GM12878 (cell line): ENCODE results near the gene TXN2. TPM values are rescaled to one million over a fixed set of nuclear protein-coding genes. Genes with fewer than 3 reads are reported as not detected.

Source experiments
- ATAC-seq: fragments of 200-7000 bp; cut with Tn5 transposase; 3 replicates; pipeline ENCODE4 v1.9.1; 2020; ENCODE audit warnings: mild to moderate bottlenecking, moderate library complexity
- BruUV-seq: library from RNA; stranded (reverse); fragments of 400-500 nt; replicated peaks from 2 replicates; lab custom pipeline; 2021; lab: Mats Ljungman, UMichigan
- CTCF ChIA-PET: fragments of 300-600 bp; sonication (Branson Sonifier 250); formaldehyde crosslinking; extraction: SDS; loops from one replicate; lab custom pipeline; 2021; ENCODE audit warnings: inconsistent platforms; lab: Yijun Ruan, JAX
- POLR2A ChIA-PET: fragments of 350-600 bp; formaldehyde crosslinking; extraction: SDS; loops from one replicate; lab custom pipeline; 2021; ENCODE audit warnings: inconsistent platforms; lab: Charles Lee
- RAD21 ChIA-PET: fragments of 300-600 bp; sonication (Branson Sonifier 250); formaldehyde crosslinking; loops from one replicate; lab custom pipeline; 2023; ENCODE audit warnings: antibody characterized with exemption; ENCODE audit not compliant: unreplicated experiment; lab: Charles Lee
- SMC1A ChIA-PET: fragments of 300-600 bp; sonication (Branson Sonifier 250); formaldehyde crosslinking; loops from one replicate; lab custom pipeline; 2023; ENCODE audit not compliant: unreplicated experiment, uncharacterized antibody; lab: Charles Lee
- DNase-seq: peaks from one replicate; pipeline ENCODE4 v3.0.0-alpha.2; 2011; ENCODE audit warnings: low read depth, low spot score
- FAIRE-seq: peaks from 3 replicates; lab custom pipeline; 2011; peaks lifted over from hg19 to GRCh38; lab: Jason Lieb, UNC
- H2AFZ ChIP-seq: 2 replicates; pipeline ENCODE4 v1.6.0; 2011; ENCODE audit warnings: low read depth, low read length, control low read depth; ENCODE audit not compliant: control insufficient read depth
- H3K27ac ChIP-seq: 2 replicates; pipeline ENCODE4 v1.5.1; 2011; ENCODE audit warnings: control low read depth; ENCODE audit not compliant: control insufficient read depth, insufficient read depth
- H3K27me3 ChIP-seq, 2 experiments: replicated peaks in 1 of 2; 2 replicates each; pipeline versions ENCODE4 v1.6.0 to v1.6.1; 2011; ENCODE audit warnings: low read length in 1 of 2; ENCODE audit not compliant: control insufficient read depth in 2 of 2, insufficient read depth in 2 of 2
- H3K36me3 ChIP-seq, 2 experiments: 2 replicates each; pipeline ENCODE4 v1.5.1; 2011; ENCODE audit warnings: low read length in 1 of 2; ENCODE audit not compliant: control insufficient read depth in 2 of 2, insufficient read depth in 2 of 2
- H3K4me1 ChIP-seq: 2 replicates; pipeline ENCODE4 v1.6.1; 2011; ENCODE audit warnings: mild to moderate bottlenecking, low read length, moderate library complexity, mixed read lengths; ENCODE audit not compliant: control insufficient read depth, insufficient read depth
- H3K4me2 ChIP-seq: 2 replicates; pipeline ENCODE4 v1.6.0; 2011; ENCODE audit warnings: control low read depth; ENCODE audit not compliant: control insufficient read depth, insufficient read depth
- H3K4me3 ChIP-seq: fragments of 200-600 bp; sonication (generic); 2 replicates; pipeline ENCODE4 v1.5.1; 2016
- H3K79me2 ChIP-seq: 2 replicates; pipeline ENCODE4 v1.6.0; 2011; ENCODE audit warnings: low read length; ENCODE audit not compliant: control insufficient read depth, insufficient read depth
- H3K9ac ChIP-seq: 2 replicates; pipeline ENCODE4 v1.8.0; 2011; ENCODE audit warnings: low read length, control low read depth, mixed read lengths; ENCODE audit not compliant: control insufficient read depth, insufficient read depth
- H3K9me3 ChIP-seq: replicated peaks from 3 replicates; pipeline ENCODE4 v1.5.1; 2011; ENCODE audit warnings: mild to moderate bottlenecking, low read length; ENCODE audit not compliant: control insufficient read depth, insufficient read depth
- H4K20me1 ChIP-seq: 2 replicates; pipeline ENCODE4 v1.6.0; 2011; ENCODE audit not compliant: control insufficient read depth, insufficient read depth
- CEBPB ChIP-seq, 2 experiments: fragments of 150-350 bp in 1 of 2; IDR thresholded peaks; 2 replicates each; pipeline ENCODE4 v1.6.1; 2012 to 2014; ENCODE audit warnings: low read depth in 2 of 2, low read length in 2 of 2, borderline replicate concordance in 1 of 2, inconsistent platforms in 1 of 2
- JUNB ChIP-seq: IDR thresholded peaks from 2 replicates; pipeline ENCODE4 v1.6.1; 2016; ENCODE audit warnings: antibody characterized with exemption, mild to moderate bottlenecking
- JUND ChIP-seq: IDR thresholded peaks from 2 replicates; pipeline ENCODE4 v1.6.1; 2012; ENCODE audit warnings: low read depth, mild to moderate bottlenecking, low read length, improper control_type of control experiment, moderate library complexity
- RUNX3 ChIP-seq: IDR thresholded peaks from 2 replicates; pipeline ENCODE4 v1.6.1; 2012; ENCODE audit warnings: low read length, inconsistent platforms
- STAT3 ChIP-seq: IDR thresholded peaks from 2 replicates; pipeline ENCODE4 v1.6.1; 2011; ENCODE audit warnings: low read depth, low read length, improper control_type of control experiment
- USF2 ChIP-seq: IDR thresholded peaks from 2 replicates; pipeline ENCODE4 v1.6.1; 2011; ENCODE audit warnings: low read depth, low read length, improper control_type of control experiment, borderline replicate concordance
- ZNF24 ChIP-seq: fragments of 450-650 bp; IDR thresholded peaks from 2 replicates; pipeline ENCODE4 v1.6.1; 2017; ENCODE audit warnings: antibody characterized with exemption, mild to moderate bottlenecking
- whole genome bisulfite sequencing: methylation state at CpG from one replicate; pipeline ENCODE4 v1.1.6; 2016; ENCODE audit warnings: low lambda C conversion rate; ENCODE audit not compliant: insufficient replicate concordance, insufficient coverage; ENCODE audit errors: missing lambda C conversion rate; 5-methylcytosine and 5-hydroxymethylcytosine counted together
- in situ Hi-C: fragments of 300-500 bp; cut with MboI; formaldehyde crosslinking; loops from 9 replicates; pipeline ENCODE4 v1.14.3; 2018; ENCODE audit warnings: mixed read lengths
- intact Hi-C: fragments of 100-400 bp; cut with micrococcal nuclease; formaldehyde crosslinking; loops from one replicate; pipeline ENCODE4 v1.14.2; 2022; ENCODE audit not compliant: unreplicated experiment
- polyA plus RNA-seq, 11 experiments: library from polyadenylated mRNA; depleted of rRNA in 4 of 11; unstranded in 6 of 11; stranded (reverse) in 5 of 11; fragments of >200 nt; fragmentation: Nextera tagmentation in 4 of 11; fragmentation: Illumina TruSeq in 1 of 11; extraction: Ambion mirVana in 4 of 11; extraction: Trizol in 1 of 11; gene quantifications; 1 replicate in 1 of 11; 2 replicates in 10 of 11; pipeline versions ENCODE4 v1.2.1 to v1.2.3, GENCODE V29; 2011 to 2016; ENCODE audit warnings: inconsistent platforms in 2 of 11, missing spikeins in 2 of 11, low read depth in 1 of 11
- total RNA-seq, 4 experiments: library from RNA; depleted of rRNA in 3 of 4; stranded (reverse); fragments of >200 nt in 3 of 4; fragmentation: Illumina TruSeq in 1 of 4; extraction: Trizol in 1 of 4; gene quantifications; 2 replicates each; pipeline versions ENCODE4 v1.2.1 to v1.2.3, GENCODE V29; 2013 to 2021

The TXN2 gene
- total and polyA plus RNA-seq, 10 of the 15 experiments (the other 5 are each of a cell fraction or from before 2014, with no cell fraction given), result 70.2 to 350 (median 183) TPM

DNA sequence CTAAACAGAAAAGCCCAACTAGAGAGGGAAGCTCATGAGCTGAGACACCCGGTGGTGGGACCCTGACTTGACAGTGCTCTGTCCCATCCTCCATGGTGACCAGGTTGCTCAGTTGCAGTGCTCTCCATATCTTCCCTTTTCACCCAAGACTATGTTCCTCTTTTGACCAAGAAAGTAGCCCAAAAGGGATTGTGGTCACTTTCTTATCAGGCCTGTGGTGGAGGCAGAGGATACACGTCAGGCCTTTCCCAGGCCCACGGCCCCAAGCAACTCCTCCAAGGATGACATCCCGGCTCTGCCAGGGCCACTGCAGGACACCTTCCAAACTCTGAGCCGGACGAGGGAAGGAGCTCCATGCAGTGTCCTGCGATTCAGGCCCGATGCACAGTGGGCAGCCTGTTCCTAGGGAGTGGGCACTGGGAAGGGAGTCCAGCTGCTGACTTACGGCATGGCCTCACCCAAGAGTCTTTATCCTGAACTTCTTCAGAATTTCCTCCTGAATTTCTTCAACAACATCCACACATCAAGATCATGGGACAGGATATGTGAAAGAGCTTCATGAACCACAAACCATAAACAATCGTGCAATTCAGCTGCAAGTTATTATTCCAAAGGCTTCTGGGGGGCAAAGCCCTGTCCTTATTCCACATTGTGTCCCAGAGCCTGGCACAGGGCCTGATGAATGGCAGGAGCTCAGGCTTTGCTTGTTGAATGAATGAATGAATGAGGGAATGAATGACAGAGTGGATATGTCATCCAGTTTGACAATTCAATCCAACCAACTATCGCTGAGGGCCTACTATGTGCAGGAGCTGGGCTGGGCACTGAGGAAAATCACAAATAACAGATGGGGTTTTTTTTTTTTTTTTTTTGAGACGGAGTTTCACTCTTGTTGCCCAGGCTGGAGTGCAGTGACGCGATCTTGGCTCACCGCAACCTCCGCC, 57.7 kb downstream of the TXN2 start:
- POLR2A ChIA-PET, result interaction anchor here (0.7 kb wide), 2 partner anchors 12 to 56 kb away, joined by 3 to 7 read pairs; no protein-coding TSS in a partner anchor
- intact Hi-C loops, result no loop called here
- Histone ChIP-seq H3K4me3 (no peak overlapping the region), H3K36me3 (no peaks in the 10 kb centered on the region), H2AFZ (no peak overlapping the region), H3K9ac (no peak overlapping the region), H3K4me1 (peaks cover 15% of the 10 kb centered on the region), H3K27me3 (no peaks in the 10 kb centered on the region), H3K79me2 (no peaks in the 10 kb centered on the region), H3K27ac (no peak overlapping the region)
- WGBS, result 80% methylated on average over 12 of the region's 16 CpGs
- DNase-seq, result no peak
- SMC1A ChIA-PET, result interaction anchor here (1.6 kb wide), 1 partner anchor 28 kb away, joined by 3 read pairs; no protein-coding TSS in a partner anchor
- RAD21 ChIA-PET, result no interaction called here
- TF ChIP-seq STAT3, result no peak
- no peak for TF ChIP-seq JUNB
- TF ChIP-seq USF2, result no peak
- TF ChIP-seq CEBPB (IDR thresholded peaks at IDR 0.05; ENCODE audit: borderline replicate concordance in 1 of 2, low read depth in 2 of 2, low read length in 2 of 2), result no peak
- no peak for TF ChIP-seq JUND
- TF ChIP-seq ZNF24, result 0 out of 2 replicates have a peak, but pooled peaks have one; percentile 26
- TF ChIP-seq RUNX3, result peak; percentile 27; the same call in 1 of the 2 replicates
- TF ChIP-seq, all 136 proteins: peak for 2
- FAIRE-seq (no peak), ATAC-seq (no peak)
- BruUV-seq, result no TSS peak
- Histone ChIP-seq H4K20me1 (no peaks in the 10 kb centered on the region), H3K4me2 (no peak overlapping the region), H3K9me3 (no peaks in the 10 kb centered on the region)
- in situ Hi-C loops, result no loop called here
- CTCF ChIA-PET, result interaction anchor here (0.7 to 1.5 kb wide), 2 partner anchors 23 to 45 kb away, joined by 3 to 4 read pairs; no protein-coding TSS in a partner anchor
